ENCODE data around the gene SQSTM1.

- TF ChIP-seq CTCF (conservative IDR thresholded peaks at IDR 0.05; ENCODE audit: low read depth, low read length) = no peak
- no peak for TF ChIP-seq EZH2phosphoT487 (IDR thresholded peaks at IDR 0.05; ENCODE audit: borderline replicate concordance, low read length)
- TF ChIP-seq EZH2 (IDR thresholded peaks at IDR 0.05; ENCODE audit: low read length, unreplicated experiment) = no peak
Measured at GRCh38 chr5:179781846-179782245, 38.9 kb upstream of the SQSTM1 start.

Measured in PC-3 (cell line).